Caco-2 (cell line): Measurements from ENCODE around the gene SBDS. TPM values are rescaled to one million over a fixed set of nuclear protein-coding genes. Genes with fewer than 3 reads are reported as not detected.

Experiments
- BruUV-seq: library from RNA; stranded (reverse); fragments of 400-500 nt; replicated peaks from 2 replicates; lab custom pipeline; 2021; lab: Mats Ljungman, UMichigan
- CTCF ChIA-PET: fragments of 300-600 bp; sonication (Branson Sonifier 250); formaldehyde crosslinking; loops from one replicate; lab custom pipeline; 2022; ENCODE audit warnings: antibody characterized with exemption; lab: Charles Lee
- POLR2A ChIA-PET: fragments of 300-600 bp; sonication (Branson Sonifier 250); formaldehyde crosslinking; loops from one replicate; lab custom pipeline; 2022; ENCODE audit warnings: antibody characterized with exemption; lab: Charles Lee
- DNase-seq, 2 experiments: peaks; one replicate each; pipeline versions ENCODE4 v3.0.0 to v3.0.0-alpha.2; 2020 to 2022
- H3K27me3 ChIP-seq: replicated peaks from 2 replicates; pipeline ENCODE4 v1.6.0; 2011; ENCODE audit warnings: low read length; ENCODE audit not compliant: control insufficient read depth, insufficient read depth
- H3K36me3 ChIP-seq: 2 replicates; pipeline ENCODE4 v1.5.1; 2011; ENCODE audit warnings: low read length; ENCODE audit not compliant: control insufficient read depth, insufficient read depth
- H3K4me1 ChIP-seq: fragments of 250-450 bp; sonication (Bioruptor Pico); 2 replicates; pipeline ENCODE4 v1.5.1; 2020; ENCODE audit warnings: mild to moderate bottlenecking
- H3K4me3 ChIP-seq: 2 replicates; pipeline ENCODE4 v1.5.1; 2011; ENCODE audit warnings: low read depth, mild to moderate bottlenecking, control low read depth, low read length
- H3K9me3 ChIP-seq: fragments of 250-450 bp; sonication (Bioruptor Pico); 2 replicates; pipeline ENCODE4 v1.5.1; 2020; ENCODE audit warnings: mild to moderate bottlenecking, moderate library complexity
- H3K27ac Mint-ChIP-seq: one replicate; pipeline ENCODE4 v1.8.0; 2022; ENCODE audit warnings: mixed read lengths; ENCODE audit not compliant: unreplicated experiment
- H3K27me3 Mint-ChIP-seq: one replicate; pipeline ENCODE4 v1.8.0; 2022; ENCODE audit warnings: mixed read lengths; ENCODE audit not compliant: insufficient read depth, unreplicated experiment
- H3K36me3 Mint-ChIP-seq: one replicate; pipeline ENCODE4 v1.8.0; 2022; ENCODE audit warnings: mild to moderate bottlenecking, mixed read lengths; ENCODE audit not compliant: insufficient read depth, unreplicated experiment
- H3K4me1 Mint-ChIP-seq: one replicate; pipeline ENCODE4 v1.8.0; 2022; ENCODE audit warnings: low read depth, mixed read lengths; ENCODE audit not compliant: unreplicated experiment
- H3K4me3 Mint-ChIP-seq: one replicate; pipeline ENCODE4 v1.8.0; 2022; ENCODE audit warnings: mild to moderate bottlenecking, moderate library complexity, mixed read lengths; ENCODE audit not compliant: unreplicated experiment
- H3K9me3 Mint-ChIP-seq: one replicate; pipeline ENCODE4 v1.8.0; 2022; ENCODE audit warnings: mixed read lengths; ENCODE audit not compliant: unreplicated experiment
- intact Hi-C: fragments of 100-400 bp; cut with micrococcal nuclease; formaldehyde crosslinking; loops from one replicate; pipeline ENCODE4 v1.10.0; 2022; ENCODE audit not compliant: unreplicated experiment
- total RNA-seq: library from RNA; stranded (reverse); gene quantifications from 2 replicates; pipeline ENCODE4 v1.2.3, GENCODE V29; 2022
- TF ChIP-seq, protein P1 (sequence below), 2 experiments: fragments of 200-600 bp in 1 of 2; IDR thresholded peaks; 1 replicate in 1 of 2; 2 replicates in 1 of 2; pipeline versions ENCODE4 v1.5.1 to v1.8.0; 2011 to 2022; ENCODE audit warnings: antibody characterized with exemption in 1 of 2, control low read depth in 1 of 2, inconsistent platforms in 1 of 2, low read depth in 1 of 2, low read length in 1 of 2, mild to moderate bottlenecking in 1 of 2, moderate library complexity in 1 of 2; ENCODE audit not compliant: insufficient read depth in 1 of 2, severe bottlenecking in 1 of 2, unreplicated experiment in 1 of 2

The SBDS gene
- total RNA-seq, 1 experiment from 2014 or later = 130 TPM

DNA sequence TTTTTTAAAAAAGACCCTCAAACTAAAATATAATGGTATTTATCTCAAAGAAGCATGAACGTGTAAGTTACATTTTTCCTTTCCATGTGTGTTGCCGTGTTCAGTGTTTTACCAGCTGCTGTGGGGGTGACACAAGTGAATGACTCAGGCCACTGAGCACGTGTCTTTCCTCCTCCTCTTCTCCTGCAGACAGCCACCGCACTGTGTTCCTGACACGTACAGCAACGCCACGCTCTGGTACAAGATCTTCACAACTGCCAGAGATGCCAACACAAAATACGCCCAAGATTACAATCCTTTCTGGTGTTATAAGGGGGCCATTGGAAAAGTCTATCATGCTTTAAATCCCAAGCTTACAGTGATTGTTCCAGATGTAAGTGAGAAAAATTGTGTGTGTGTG lies 44.6 kb downstream of the SBDS start:
- no peak overlapping the region for H3K27ac Mint-ChIP-seq
- POLR2A ChIA-PET = no interaction called here
- peaks cover 3% of the 10 kb centered on the region; the same call in 1 of the 2 replicates for H3K36me3 ChIP-seq
- H3K27me3 ChIP-seq = no peaks in the 10 kb centered on the region
- DNase-seq = no peak
- CTCF ChIA-PET = no interaction called here
- H3K4me3 Mint-ChIP-seq = no peak overlapping the region
- H3K36me3 Mint-ChIP-seq = peaks cover 88% of the 10 kb centered on the region
- H3K4me3 ChIP-seq = no peak overlapping the region
- no TSS peak for BruUV-seq
- peaks cover 25% of the 10 kb centered on the region for H3K4me1 ChIP-seq
- no peaks in the 10 kb centered on the region for H3K9me3 Mint-ChIP-seq
- H3K27me3 Mint-ChIP-seq = no peaks in the 10 kb centered on the region
- intact Hi-C loops = no loop called here
- H3K4me1 Mint-ChIP-seq = peaks cover 10% of the 10 kb centered on the region
- H3K9me3 ChIP-seq = no peaks in the 10 kb centered on the region
- TF ChIP-seq, protein P1, sequence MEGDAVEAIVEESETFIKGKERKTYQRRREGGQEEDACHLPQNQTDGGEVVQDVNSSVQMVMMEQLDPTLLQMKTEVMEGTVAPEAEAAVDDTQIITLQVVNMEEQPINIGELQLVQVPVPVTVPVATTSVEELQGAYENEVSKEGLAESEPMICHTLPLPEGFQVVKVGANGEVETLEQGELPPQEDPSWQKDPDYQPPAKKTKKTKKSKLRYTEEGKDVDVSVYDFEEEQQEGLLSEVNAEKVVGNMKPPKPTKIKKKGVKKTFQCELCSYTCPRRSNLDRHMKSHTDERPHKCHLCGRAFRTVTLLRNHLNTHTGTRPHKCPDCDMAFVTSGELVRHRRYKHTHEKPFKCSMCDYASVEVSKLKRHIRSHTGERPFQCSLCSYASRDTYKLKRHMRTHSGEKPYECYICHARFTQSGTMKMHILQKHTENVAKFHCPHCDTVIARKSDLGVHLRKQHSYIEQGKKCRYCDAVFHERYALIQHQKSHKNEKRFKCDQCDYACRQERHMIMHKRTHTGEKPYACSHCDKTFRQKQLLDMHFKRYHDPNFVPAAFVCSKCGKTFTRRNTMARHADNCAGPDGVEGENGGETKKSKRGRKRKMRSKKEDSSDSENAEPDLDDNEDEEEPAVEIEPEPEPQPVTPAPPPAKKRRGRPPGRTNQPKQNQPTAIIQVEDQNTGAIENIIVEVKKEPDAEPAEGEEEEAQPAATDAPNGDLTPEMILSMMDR (IDR thresholded peaks at IDR 0.05; ENCODE audit: insufficient read depth in 1 of 2, low read depth in 1 of 2, low read length in 1 of 2, severe bottlenecking in 1 of 2, unreplicated experiment in 1 of 2) = no peak

DNA sequence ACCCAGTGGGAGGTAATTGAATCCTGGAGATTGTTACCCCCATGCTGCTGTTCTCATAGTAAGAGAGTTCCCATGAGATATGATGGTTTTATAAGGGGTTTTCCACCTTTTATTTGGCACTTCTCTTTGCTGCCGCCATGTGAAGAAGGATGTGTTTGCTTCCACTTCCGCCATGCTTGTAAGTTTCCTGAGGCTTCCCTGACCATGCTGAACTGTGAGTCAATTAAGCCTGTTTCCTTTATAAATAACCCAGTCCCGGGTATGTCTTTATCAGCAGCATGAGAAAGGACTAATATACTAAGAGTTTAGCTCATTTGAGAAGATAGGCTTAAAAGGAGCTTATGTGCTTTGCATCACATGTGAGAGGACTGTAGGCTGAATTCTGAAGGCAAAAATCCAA lies 45.1 kb downstream of the SBDS start:
- DNase-seq = no peak
- BruUV-seq = no TSS peak
- H3K4me3 ChIP-seq = no peak overlapping the region
- intact Hi-C loops = no loop called here
- H3K27me3 ChIP-seq = no peaks in the 10 kb centered on the region
- Mint-ChIP-seq H3K36me3 (peaks cover 88% of the 10 kb centered on the region), H3K4me1 (peaks cover 10% of the 10 kb centered on the region), H3K27me3 (no peaks in the 10 kb centered on the region), H3K9me3 (no peaks in the 10 kb centered on the region), H3K4me3 (no peak overlapping the region), H3K27ac (no peak overlapping the region)
- ChIA-PET POLR2A (no interaction called here), CTCF (no interaction called here)
- no peaks in the 10 kb centered on the region for H3K9me3 ChIP-seq
- peaks cover 25% of the 10 kb centered on the region for H3K4me1 ChIP-seq
- TF ChIP-seq, protein P1 (IDR thresholded peaks at IDR 0.05; ENCODE audit: insufficient read depth in 1 of 2, low read depth in 1 of 2, low read length in 1 of 2, severe bottlenecking in 1 of 2, unreplicated experiment in 1 of 2) = no peak
- H3K36me3 ChIP-seq = peaks cover 2% of the 10 kb centered on the region; the same call in 1 of the 2 replicates

DNA sequence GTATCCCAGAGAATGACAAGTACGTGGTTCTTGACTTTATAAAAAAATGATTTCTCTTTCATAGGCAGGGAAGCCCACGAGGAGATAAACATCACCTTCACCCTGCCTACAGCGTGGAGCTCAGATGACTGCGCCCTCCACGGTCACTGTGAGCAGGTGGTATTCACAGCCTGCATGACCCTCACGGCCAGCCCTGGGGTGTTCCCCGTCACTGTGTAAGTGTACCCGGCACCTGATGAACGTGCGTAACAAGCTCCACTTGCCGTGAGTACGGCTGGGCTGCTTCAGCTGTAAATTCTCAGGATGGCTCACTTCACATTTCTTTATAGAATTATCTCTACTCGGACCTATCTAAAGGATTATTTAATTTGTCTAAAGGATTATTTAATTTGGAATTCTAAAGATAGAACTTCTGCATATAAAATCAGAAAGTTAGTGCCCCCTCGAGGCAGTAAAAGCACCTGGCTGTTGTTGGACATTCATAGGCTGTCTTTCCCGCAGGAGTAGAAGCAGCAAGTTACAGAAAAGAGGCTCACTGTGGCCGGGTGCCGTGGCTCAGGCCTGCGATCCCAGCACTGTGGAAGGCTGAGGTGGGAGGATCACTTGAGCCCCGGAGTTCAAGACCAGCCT lies 46.8 kb downstream of the SBDS start:
- Mint-ChIP-seq H3K27ac (no peak overlapping the region), H3K4me3 (no peak overlapping the region), H3K9me3 (no peaks in the 10 kb centered on the region), H3K36me3 (peaks cover 89% of the 10 kb centered on the region), H3K27me3 (no peaks in the 10 kb centered on the region), H3K4me1 (peaks cover 10% of the 10 kb centered on the region)
- TF ChIP-seq, protein P1 (IDR thresholded peaks at IDR 0.05; ENCODE audit: insufficient read depth in 1 of 2, low read depth in 1 of 2, low read length in 1 of 2, severe bottlenecking in 1 of 2, unreplicated experiment in 1 of 2) = no peak
- intact Hi-C loops = no loop called here
- peaks cover 2% of the 10 kb centered on the region; the same call in 1 of the 2 replicates for H3K36me3 ChIP-seq
- no peak for DNase-seq
- no TSS peak for BruUV-seq
- no peaks in the 10 kb centered on the region for H3K27me3 ChIP-seq
- CTCF ChIA-PET = no interaction called here
- H3K4me1 ChIP-seq = peaks cover 25% of the 10 kb centered on the region
- POLR2A ChIA-PET = no interaction called here
- H3K9me3 ChIP-seq = no peaks in the 10 kb centered on the region; the same call in 1 of the 2 replicates
- H3K4me3 ChIP-seq = no peak overlapping the region
